HG03095 (cell line): Measurements from ENCODE around the gene SV2B.

Experiments used
- ATAC-seq: cut with Tn5 transposase; IDR thresholded peaks from one replicate; pipeline ENCODE4 v1.9.1; 2021; ENCODE audit warnings: moderate library complexity; ENCODE audit not compliant: unreplicated experiment

The SV2B gene

DNA sequence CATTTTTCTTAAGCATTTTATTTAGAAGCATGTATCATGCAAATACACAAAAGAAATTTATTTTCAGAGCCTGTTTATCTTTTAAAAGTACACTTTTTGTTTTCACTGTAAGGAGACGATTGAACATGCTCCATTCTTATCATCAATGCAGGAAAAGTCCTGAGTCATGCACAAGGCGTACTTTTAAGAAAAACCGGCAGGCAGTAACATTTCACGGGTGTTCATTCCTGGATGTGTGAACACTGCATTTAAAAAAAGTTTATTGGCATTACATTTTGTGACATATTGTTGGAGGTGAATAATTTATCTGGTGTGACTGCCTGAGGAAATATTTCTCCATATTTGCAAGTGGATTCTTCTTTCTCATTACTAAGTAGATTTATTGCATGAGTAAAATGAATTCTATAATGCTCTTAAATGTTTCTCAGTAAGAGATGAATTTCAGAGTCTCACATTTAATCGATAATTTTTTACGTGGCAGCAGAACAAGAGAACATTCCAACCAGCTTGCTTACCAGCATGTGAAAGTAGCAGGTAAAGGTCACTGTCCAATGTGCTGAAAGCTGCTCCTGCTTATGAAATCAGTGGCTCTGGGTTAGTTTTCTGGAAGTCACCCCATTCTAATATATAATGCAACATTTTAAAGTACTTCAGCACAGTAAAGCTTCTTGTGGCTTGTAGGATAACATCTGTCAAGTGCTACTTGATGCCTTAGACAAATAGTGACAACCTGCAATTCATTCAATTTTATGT, 87.0 kb downstream of the SV2B start:
- no peak for ATAC-seq

DNA sequence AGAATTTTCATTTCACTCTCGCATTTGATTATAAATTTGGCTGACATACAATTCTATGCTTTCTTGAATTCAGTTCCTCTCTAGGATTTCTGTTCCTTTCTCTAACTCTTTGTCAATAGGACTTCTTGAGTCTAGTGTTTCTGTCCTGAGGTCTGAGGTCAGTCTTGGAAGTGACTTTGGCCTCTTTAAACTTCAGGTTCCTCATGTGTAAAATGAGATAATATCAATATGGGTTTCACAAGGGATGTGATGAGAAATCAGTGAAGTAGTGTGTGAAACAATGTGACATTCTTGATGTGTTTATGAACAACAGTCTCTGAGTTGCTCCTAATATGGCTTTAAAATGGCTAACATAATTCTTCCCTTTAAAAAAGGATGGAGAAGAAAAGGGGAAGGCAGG, 92.2 kb downstream of the SV2B start:
- ATAC-seq = no peak

DNA sequence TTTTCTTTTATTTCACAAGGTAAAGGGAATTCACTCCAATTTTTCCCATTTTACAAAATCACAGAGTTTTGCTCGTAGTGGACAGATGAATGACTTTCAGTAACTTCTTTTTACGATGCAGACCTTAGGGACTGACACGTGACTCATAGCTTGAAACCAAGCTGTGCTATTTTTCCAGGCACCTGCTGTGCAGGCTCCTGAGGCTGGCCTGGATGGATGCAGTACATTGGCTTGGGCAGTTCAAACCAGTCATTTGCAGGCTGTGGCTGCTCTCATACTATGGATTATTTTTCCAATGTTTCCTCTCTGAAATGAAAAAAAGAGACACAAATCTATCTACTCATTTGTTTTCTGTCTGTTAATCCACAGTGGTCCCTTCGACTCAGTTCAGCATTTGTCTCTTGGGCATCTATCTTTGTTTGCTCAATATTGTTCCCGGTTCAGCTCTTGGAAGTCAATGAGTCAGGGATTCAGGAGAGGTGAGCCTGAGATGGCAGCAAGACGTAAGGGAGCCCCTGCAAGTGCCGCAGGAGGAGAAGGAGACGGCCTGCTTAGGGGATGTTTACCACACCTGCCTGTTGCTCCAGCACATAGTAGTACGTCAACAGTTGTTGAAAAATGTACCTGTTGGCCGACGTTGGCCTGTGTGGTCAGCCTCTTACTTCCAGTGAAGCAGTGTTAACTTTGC, 92.8 kb downstream of the SV2B start:
- ATAC-seq = no peak

DNA sequence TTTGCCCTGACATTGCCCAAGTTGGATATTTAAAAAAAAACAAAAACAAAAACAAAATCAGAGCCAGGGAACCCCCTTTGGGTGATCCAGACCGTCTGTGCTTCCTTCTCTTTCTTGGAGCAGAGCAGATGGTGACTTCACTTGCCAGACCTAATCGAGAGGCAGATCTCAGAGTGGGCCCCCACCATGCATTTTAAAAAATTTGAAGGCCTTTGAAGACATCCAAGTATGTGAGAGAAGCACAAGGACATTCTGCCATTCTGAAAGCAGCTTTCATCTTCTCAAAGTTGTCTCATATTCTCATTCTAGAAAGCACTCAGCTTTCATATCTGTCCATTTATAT, 93.3 kb downstream of the SV2B start:
- no peak for ATAC-seq

DNA sequence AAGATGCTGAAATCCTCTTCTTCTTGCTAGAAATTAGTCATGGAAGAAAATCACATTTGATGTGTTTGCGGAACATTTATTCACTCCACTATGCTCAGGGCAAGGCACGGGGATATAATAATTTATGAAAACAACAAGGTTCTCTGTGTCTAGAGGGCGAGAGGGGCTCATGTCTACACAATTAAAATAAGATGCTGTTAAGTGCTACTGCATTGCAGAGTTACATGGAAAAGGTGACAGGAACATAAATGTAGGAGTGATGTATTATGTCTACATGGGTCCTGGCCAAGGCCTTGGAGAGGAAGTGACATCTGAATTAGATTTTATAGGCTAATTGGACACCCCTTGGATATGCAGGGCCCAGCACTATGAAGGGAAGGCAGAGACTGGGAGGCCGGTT, 96.1 kb downstream of the SV2B start:
- no peak for ATAC-seq

- ATAC-seq = no peak
These were observed 96.7 kb downstream of the SV2B start for GRCh38 chr15:91196768-91197167.

DNA sequence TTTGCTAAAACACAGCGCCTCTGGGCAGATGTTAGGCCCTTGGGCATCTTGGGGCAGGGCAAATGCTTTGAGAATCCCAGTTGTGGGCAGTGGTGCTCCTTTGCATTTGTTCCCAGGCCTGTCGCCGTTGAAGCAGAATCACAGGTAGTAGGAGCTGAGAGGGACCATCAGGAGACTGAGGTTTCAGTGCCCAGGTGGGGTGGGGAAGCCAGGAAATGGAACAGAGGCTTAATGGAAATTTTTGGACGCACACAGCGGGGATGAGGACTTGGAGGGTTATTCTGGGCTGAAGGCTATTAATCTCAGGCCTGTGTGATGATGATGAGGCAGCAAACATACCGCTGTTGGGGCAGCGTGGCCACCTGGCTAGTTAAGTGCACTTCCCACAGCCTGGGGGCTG, 99.5 kb downstream of the SV2B start:
- no peak for ATAC-seq

GRCh38 chr15:91200101-91200754, 100.2 kb downstream of the SV2B start:
- ATAC-seq = no peak

GRCh38 chr15:91202510-91203102, 102.5 kb downstream of the SV2B start:
- ATAC-seq = no peak

GRCh38 chr15:91203619-91204203, 103.7 kb downstream of the SV2B start:
- ATAC-seq = no peak

- no peak for ATAC-seq
These were observed 108.3 kb downstream of the SV2B start for GRCh38 chr15:91208371-91208770.

DNA sequence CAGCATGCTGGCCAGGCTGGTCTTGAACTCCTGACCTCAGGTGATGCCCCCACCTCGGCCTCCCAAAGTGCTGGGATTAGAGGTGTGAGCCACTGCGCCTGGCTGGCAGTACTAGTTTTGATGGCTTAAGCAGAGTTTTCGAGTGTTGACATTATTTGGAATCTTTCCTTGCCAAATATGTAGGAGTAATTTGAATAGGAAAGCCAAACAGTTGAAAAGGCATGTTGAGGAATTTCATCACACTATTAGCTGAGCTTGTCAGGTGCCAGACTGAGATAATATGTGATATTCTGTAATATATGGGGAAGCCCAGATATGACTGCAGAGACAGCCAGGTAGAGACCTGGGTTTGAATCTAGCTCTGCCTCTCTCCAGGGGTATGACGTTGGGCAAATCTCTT, 109.3 kb downstream of the SV2B start:
- ATAC-seq = no peak

DNA sequence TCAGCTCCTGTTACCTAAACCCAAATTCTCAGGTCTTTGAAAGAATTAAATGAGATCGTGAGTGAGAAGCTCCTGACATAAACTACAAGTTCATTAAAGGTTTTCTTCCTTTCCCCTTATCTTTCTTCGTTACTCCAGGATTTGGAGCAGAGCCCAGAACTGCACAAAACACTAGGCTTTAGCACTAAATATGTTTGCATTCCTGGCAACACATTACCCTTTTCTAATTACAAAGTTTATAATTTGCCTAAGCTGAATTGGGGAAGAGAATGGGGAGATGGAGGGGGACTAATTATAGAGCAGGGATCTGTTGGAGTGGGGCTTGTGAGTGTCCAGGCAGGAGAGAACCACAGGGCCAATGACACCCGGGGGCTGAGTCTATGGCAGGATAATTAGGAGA, 109.7 kb downstream of the SV2B start:
- no peak for ATAC-seq

- no peak for ATAC-seq
These were observed 114.9 kb downstream of the SV2B start for GRCh38 chr15:91214675-91215590.

- no peak for ATAC-seq
These were observed 115.9 kb downstream of the SV2B start for GRCh38 chr15:91216000-91216399.

DNA sequence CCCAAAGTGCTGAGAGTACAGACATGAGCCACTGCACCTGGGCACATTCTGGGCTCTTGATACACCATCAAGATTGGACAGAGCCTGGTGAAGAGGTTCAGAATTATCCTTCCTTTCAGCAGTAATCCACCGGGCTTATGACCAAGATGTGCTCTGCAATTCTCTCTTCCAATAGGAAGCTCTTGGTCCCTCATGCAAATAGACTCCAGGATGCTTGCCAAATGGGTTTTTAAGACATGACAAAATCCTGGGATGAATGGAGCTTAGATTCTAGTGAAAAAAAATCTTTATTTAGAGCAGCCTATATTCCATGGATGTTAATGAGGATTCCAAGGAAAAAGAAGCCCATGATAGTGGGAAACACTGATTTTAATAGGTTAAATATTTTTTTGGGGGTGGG, 119.1 kb downstream of the SV2B start:
- ATAC-seq = no peak

GRCh38 chr15:91222052-91222451, 122.0 kb downstream of the SV2B start:
- no peak for ATAC-seq

- ATAC-seq = no peak
These were observed 123.8 kb downstream of the SV2B start for GRCh38 chr15:91223863-91224262.

DNA sequence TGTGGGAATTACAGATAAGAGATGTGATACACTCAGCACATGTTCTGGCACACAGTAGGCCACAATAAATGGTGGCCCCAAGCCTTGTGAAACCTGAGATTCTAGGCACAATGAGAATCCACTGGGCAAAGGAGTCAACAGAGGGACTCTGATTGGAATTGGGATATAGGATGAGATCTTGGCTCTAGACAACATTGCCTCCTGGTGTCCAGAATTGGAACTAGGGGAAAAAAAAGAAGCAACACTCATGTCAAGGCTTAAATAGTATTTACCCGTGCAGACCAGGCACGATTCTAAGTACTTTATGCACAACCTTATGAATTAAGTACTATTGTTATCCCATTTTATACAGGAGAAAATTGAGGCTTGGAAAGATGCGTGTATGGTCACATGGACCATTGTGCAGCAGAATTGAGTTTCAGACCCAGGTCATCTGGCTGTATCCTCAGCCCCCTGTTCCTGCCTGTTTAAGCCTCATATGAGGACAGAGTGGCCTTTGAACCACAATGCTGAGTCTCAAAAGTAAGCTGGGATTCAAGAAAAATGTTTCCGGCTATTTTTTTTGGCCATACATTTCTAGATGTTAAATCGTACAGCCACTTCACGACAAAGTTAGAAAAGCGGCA, 124.8 kb downstream of the SV2B start:
- ATAC-seq = no peak

DNA sequence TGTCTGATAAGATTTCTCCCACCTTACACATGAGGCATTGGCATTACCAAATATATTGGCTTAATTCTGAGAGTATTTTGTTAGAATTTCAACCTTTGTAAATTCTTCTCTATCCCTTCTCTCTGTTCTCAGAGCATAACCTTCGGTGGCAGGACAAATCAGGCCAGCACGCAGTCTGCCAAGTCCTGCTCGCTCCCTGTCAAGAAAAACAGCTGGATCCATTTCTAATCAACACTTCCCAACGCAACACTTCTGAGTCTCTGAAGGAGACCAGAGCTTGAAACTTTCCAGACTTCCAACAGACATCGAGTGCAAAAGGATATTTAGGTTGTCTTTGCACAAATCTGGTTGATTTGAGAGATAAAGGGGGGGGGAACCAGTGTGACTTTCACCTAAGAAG, 125.7 kb downstream of the SV2B start:
- ATAC-seq = no peak
